Hematopoietic multipotent progenitor cell treated with erythropoietin and hydrocortisone succinate and interleukin-3 and kit ligand, for 8 days (in vitro differentiated cells): ENCODE measurements around the gene COMMD3.

Experiments used
- DNase-seq: peaks from one replicate; pipeline ENCODE4 v3.0.0-alpha.2; 2015

Gene COMMD3

DNA sequence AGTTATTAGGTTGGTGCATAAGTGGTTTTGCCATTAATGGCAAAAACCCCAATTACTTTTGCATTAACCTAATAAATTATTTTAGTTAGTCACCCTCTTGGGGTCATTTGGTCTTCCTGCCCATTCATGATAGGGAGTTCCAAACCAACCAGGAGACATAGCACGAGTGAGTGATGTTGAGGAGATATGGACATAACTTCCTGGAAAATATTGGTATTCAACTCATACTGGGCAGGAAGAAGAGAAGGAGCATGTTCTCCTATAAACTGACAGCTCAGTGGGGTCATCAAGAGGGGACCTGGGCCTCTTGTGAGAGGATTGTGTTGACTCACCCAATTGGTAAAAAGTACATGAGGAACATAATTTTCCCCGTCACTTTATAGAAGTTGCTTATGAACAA lies 52.8 kb downstream of the COMMD3 start:
- no peak for DNase-seq

DNA sequence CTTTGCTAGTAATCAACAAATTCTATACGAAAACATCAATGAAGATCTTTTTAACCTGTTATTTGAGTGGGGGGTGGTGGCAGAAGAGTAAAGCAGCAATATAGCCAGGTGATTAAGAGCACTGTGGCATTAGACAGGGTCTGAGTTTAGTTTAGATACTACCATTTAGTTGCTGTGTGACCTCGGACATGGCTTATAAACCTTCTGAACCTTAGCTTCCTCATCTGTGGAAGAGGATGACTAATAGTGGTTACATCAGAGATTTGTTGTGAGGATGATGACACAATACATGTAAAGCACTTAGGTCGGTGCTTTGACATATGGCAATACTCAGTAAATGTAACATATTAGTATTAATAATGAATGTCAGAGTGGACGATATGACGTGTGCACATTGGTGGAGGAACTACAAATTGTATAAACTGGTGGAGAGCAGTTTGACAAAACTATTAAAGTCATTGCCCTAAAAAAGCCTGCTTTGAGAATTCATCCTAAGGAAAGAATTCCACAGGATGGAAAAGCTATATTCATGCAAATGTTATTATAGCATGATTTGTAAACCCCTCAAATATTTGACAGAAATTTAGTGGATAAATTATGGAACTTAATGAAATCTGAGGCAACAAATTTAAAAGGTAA lies 53.4 kb downstream of the COMMD3 start:
- DNase-seq = no peak
